Neuron (in vitro differentiated cells): ENCODE data around the gene MET.

Experiments
- H2AFZ ChIP-seq: one replicate; pipeline ENCODE4 v1.6.1; 2013; ENCODE audit warnings: low read depth, mild to moderate bottlenecking, inconsistent platforms, low read length, moderate library complexity
- H3K27me3 ChIP-seq: one replicate; pipeline ENCODE4 v1.6.1; 2013; ENCODE audit warnings: low read length; ENCODE audit not compliant: insufficient read depth
- H3K36me3 ChIP-seq: one replicate; pipeline ENCODE4 v1.6.1; 2013; ENCODE audit warnings: low read length; ENCODE audit not compliant: insufficient read depth
- H3K4me1 ChIP-seq: one replicate; pipeline ENCODE4 v1.6.1; 2013; ENCODE audit warnings: low read length; ENCODE audit not compliant: insufficient read depth
- H3K4me3 ChIP-seq: 2 replicates; pipeline ENCODE4 v1.5.1; 2013; ENCODE audit warnings: mild to moderate bottlenecking, low read length, moderate library complexity
- H3K9me3 ChIP-seq: one replicate; pipeline ENCODE4 v1.6.1; 2013; ENCODE audit warnings: low read length

Gene MET

DNA sequence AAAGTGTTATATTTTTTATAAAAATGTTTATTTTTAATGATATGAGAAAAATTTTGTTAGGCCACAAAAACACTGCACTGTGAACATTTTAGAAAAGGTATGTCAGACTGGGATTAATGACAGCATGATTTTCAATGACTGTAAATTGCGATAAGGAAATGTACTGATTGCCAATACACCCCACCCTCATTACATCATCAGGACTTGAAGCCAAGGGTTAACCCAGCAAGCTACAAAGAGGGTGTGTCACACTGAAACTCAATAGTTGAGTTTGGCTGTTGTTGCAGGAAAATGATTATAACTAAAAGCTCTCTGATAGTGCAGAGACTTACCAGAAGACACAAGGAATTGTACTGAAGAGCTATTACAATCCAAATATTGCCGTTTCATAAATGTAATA, 125.6 kb downstream of the MET start:
- Histone ChIP-seq H3K36me3 (no peaks in the 10 kb centered on the region), H3K4me1 (peaks cover 2% of the 10 kb centered on the region), H3K9me3 (no peaks in the 10 kb centered on the region), H2AFZ (no peak overlapping the region), H3K27me3 (no peaks in the 10 kb centered on the region), H3K4me3 (no peak overlapping the region)

- Histone ChIP-seq H3K36me3 (no peaks in the 10 kb centered on the region), H3K4me3 (no peak overlapping the region), H3K4me1 (peaks cover 4% of the 10 kb centered on the region), H2AFZ (no peak overlapping the region), H3K27me3 (no peaks in the 10 kb centered on the region), H3K9me3 (no peaks in the 10 kb centered on the region)
Measured at GRCh38 chr7:116798232-116798631, 126.2 kb downstream of the MET start.

DNA sequence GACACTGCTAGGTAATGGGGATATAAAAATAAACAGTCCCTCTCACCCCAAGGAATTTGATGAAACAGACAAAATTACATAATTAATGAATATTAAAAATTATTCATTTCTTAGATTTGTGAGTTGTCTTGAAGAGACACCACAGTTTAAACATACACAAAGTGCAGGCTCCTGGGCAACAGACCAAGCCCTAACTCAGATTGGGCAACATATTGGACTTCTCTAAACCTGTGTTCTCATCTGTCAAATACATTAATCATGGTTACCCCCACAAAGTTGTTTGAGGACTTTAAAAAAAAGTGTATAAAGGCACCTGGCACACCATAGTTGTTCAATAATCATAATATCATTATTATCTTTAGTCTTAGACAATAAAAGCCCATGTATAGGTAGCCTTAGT, 127.9 kb downstream of the MET start:
- Histone ChIP-seq H2AFZ (no peak overlapping the region), H3K27me3 (no peaks in the 10 kb centered on the region), H3K36me3 (no peaks in the 10 kb centered on the region), H3K4me3 (no peak overlapping the region), H3K9me3 (no peaks in the 10 kb centered on the region), H3K4me1 (peaks cover 4% of the 10 kb centered on the region)

GRCh38 chr7:116800594-116800993, 128.6 kb downstream of the MET start:
- H3K4me1 ChIP-seq: peaks cover 4% of the 10 kb centered on the region
- H3K9me3 ChIP-seq: no peaks in the 10 kb centered on the region
- H2AFZ ChIP-seq: no peak overlapping the region
- no peaks in the 10 kb centered on the region for H3K36me3 ChIP-seq
- no peak overlapping the region for H3K4me3 ChIP-seq
- no peaks in the 10 kb centered on the region for H3K27me3 ChIP-seq

- Histone ChIP-seq H3K36me3 (no peaks in the 10 kb centered on the region), H2AFZ (no peak overlapping the region), H3K27me3 (no peaks in the 10 kb centered on the region), H3K9me3 (no peaks in the 10 kb centered on the region), H3K4me3 (no peak overlapping the region), H3K4me1 (peaks cover 4% of the 10 kb centered on the region)
Measured at GRCh38 chr7:116801092-116801710, 129.2 kb downstream of the MET start.

- Histone ChIP-seq H3K27me3 (no peaks in the 10 kb centered on the region), H3K4me1 (peaks cover 4% of the 10 kb centered on the region), H3K36me3 (no peaks in the 10 kb centered on the region), H2AFZ (no peak overlapping the region), H3K9me3 (no peaks in the 10 kb centered on the region), H3K4me3 (no peak overlapping the region)
Measured at GRCh38 chr7:116802144-116802745, 130.2 kb downstream of the MET start.

DNA sequence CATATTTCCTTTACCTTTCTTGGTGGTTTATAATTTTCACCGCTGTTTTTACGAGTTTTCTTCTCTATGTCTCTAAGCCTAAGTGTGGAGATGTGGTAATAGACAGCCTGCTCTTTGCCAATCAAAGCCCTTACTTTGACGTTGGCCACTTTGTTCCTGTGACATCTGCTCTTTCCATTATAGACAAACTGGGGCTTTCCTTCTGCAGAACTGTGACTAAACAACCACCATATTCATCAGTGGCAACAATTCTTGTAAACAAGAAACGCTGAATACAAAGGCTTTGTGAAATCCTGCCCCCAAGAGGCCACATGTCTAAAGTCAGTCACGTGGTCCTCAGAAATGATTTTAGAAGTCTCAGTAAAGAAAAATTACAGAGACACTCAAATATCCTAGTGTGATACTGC, 130.8 kb downstream of the MET start:
- no peak overlapping the region for H3K4me3 ChIP-seq

GRCh38 chr7:116804471-116804870, 132.5 kb downstream of the MET start:
- H3K9me3 ChIP-seq: no peaks in the 10 kb centered on the region
- no peak overlapping the region for H3K4me3 ChIP-seq
- H3K4me1 ChIP-seq: peaks cover 4% of the 10 kb centered on the region
- no peaks in the 10 kb centered on the region for H3K27me3 ChIP-seq
- no peaks in the 10 kb centered on the region for H3K36me3 ChIP-seq
- H2AFZ ChIP-seq: no peak overlapping the region

More for the DNA sequence above, 130.8 kb downstream of the MET start:
- H3K27me3 ChIP-seq: no peaks in the 10 kb centered on the region
- H2AFZ ChIP-seq: no peak overlapping the region
- H3K9me3 ChIP-seq: no peaks in the 10 kb centered on the region
- peaks cover 4% of the 10 kb centered on the region for H3K4me1 ChIP-seq
- H3K36me3 ChIP-seq: no peaks in the 10 kb centered on the region

GRCh38 chr7:116805100-116805544, 133.1 kb downstream of the MET start:
- peaks cover 4% of the 10 kb centered on the region for H3K4me1 ChIP-seq
- no peaks in the 10 kb centered on the region for H3K36me3 ChIP-seq
- H3K9me3 ChIP-seq: no peaks in the 10 kb centered on the region
- H3K27me3 ChIP-seq: no peaks in the 10 kb centered on the region
- no peak overlapping the region for H2AFZ ChIP-seq
- no peak overlapping the region for H3K4me3 ChIP-seq

- Histone ChIP-seq H3K27me3 (peaks cover 3% of the 10 kb centered on the region), H2AFZ (no peak overlapping the region), H3K36me3 (no peaks in the 10 kb centered on the region)
Measured at GRCh38 chr7:116806046-116806944, 134.3 kb downstream of the MET start.

GRCh38 chr7:116807011-116807560, 135.1 kb downstream of the MET start:
- no peak overlapping the region for H3K4me3 ChIP-seq
- H3K36me3 ChIP-seq: no peaks in the 10 kb centered on the region
- peaks cover 3% of the 10 kb centered on the region for H3K27me3 ChIP-seq
- H2AFZ ChIP-seq: no peak overlapping the region
- H3K9me3 ChIP-seq: no peaks in the 10 kb centered on the region
- peaks cover 4% of the 10 kb centered on the region for H3K4me1 ChIP-seq

More at GRCh38 chr7:116806046-116806944, 134.3 kb downstream of the MET start:
- Histone ChIP-seq H3K4me3 (no peak overlapping the region), H3K4me1 (peaks cover 4% of the 10 kb centered on the region), H3K9me3 (no peaks in the 10 kb centered on the region)

GRCh38 chr7:116809636-116810266, 137.8 kb downstream of the MET start:
- no peak overlapping the region for H3K4me3 ChIP-seq

More at GRCh38 chr7:116809636-116810266, 137.8 kb downstream of the MET start:
- Histone ChIP-seq H3K36me3 (no peaks in the 10 kb centered on the region), H2AFZ (no peak overlapping the region), H3K9me3 (no peaks in the 10 kb centered on the region), H3K27me3 (peaks cover 3% of the 10 kb centered on the region), H3K4me1 (no peaks in the 10 kb centered on the region)
